ENCODE results near the gene COMMD2.

- TF ChIP-seq CTCF (IDR thresholded peaks at IDR 0.05; ENCODE audit: borderline replicate concordance, extremely low read depth, low read length, poor library complexity, severe bottlenecking) (no peak), EZH2 (IDR thresholded peaks at IDR 0.05; ENCODE audit: borderline replicate concordance, low read depth, low read length, severe bottlenecking) (no peak)
These were observed 48.8 kb downstream of the COMMD2 start for GRCh38 chr3:149703466-149703865.

Measured in DND-41 (cell line).